Left lung (tissue), 10 donors: ENCODE data around the gene ROBO1. TPM values are rescaled to one million over a fixed set of nuclear protein-coding genes. Genes with fewer than 3 reads are reported as not detected.

ENCODE experiments used
- ATAC-seq: fragments of 200-7000 bp; cut with Tn5 transposase; one replicate; pipeline ENCODE4 v1.9.1; 2020; ENCODE audit warnings: moderate library complexity
- DNase-seq, 4 donors: peaks; one replicate each; pipeline ENCODE4 v3.0.0-alpha.2; 2013 to 2020
- H3K27ac ChIP-seq, 2 donors: fragments of 200-600 bp; sonication (generic) in 1 of 2; one replicate each; pipeline versions ENCODE4 v1.5.0 to v1.8.0; 2020 to 2021
- H3K27me3 ChIP-seq, 2 donors: fragments of 200-600 bp; sonication (generic) in 1 of 2; one replicate each; pipeline versions ENCODE4 v1.5.0 to v1.8.0; 2020 to 2021
- H3K36me3 ChIP-seq, 2 donors: fragments of 200-600 bp; sonication (generic) in 1 of 2; one replicate each; pipeline versions ENCODE4 v1.5.0 to v1.8.0; 2020 to 2021
- H3K4me1 ChIP-seq, 2 donors: fragments of 200-600 bp; one replicate each; pipeline ENCODE4 v1.8.0; 2021
- H3K4me3 ChIP-seq, 2 donors: fragments of 200-600 bp; sonication (generic) in 1 of 2; one replicate each; pipeline versions ENCODE4 v1.5.0 to v1.8.0; 2020 to 2021; ENCODE audit warnings: mild to moderate bottlenecking in 1 of 2
- H3K9me3 ChIP-seq, 2 donors: fragments of 200-600 bp; sonication (generic) in 1 of 2; one replicate each; pipeline versions ENCODE4 v1.5.0 to v1.8.0; 2020 to 2021
- intact Hi-C, 2 donors: fragments of 100-400 bp; cut with DNase I; formaldehyde crosslinking; loops; one replicate each; pipeline versions ENCODE4 v1.11.2 to v1.14.2; 2022
- microRNA-seq, 2 donors: library from miRNA; unstranded; fragments of <30 nt; microRNA quantifications; one replicate each; pipeline ENCODE4, GENCODE V29; 2019
- polyA plus RNA-seq, 6 donors: library from polyadenylated mRNA; unstranded; fragments of 120-200 nt; gene quantifications; one replicate each; pipeline ENCODE4 v1.2.1, GENCODE V29; 2013; ENCODE audit not compliant: insufficient read length in 6 of 6
- total RNA-seq, 2 donors: library from RNA; stranded (reverse); fragmentation: NEBNext Ultra II Directional; extraction: Animal tissue kit (Norgen Biotek cat#: 25700); gene quantifications; one replicate each; pipeline ENCODE4 v1.2.1, GENCODE V29; 2021
- TF ChIP-seq, protein P1 (sequence below), 2 donors: fragments of 200-600 bp; sonication (generic) in 1 of 2; IDR thresholded peaks; one replicate each; pipeline versions ENCODE4 v1.5.0 to v1.8.0; 2021; ENCODE audit warnings: antibody characterized with exemption in 2 of 2
- donor health status: DM: no; HTN: yes; CAD: no.
- donor health status: DM: no; HTN: no; CAD: no.

ROBO1 gene
- total and polyA plus RNA-seq, 8 donors, result 20.3 to 134 (median 102) TPM

DNA sequence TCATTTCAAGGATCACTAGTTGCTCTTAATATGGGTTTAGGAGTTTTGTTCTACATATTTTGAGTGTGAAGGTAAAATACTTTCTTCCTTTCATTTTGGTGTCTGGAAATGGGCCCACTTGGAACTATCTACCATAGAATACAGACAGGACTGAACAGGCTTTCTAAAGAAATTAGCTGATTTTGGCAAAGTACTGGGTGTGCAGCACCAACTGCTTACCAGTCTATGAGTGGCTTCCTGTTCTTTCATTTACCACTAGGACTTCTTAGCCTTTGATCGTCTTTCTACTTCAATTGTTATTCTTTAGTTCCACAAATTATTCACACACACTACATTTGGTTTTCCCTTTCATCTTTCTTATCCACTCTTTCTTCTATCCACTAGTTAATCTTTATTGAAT lies 1196.3 kb downstream of the ROBO1 start:
- Histone ChIP-seq H3K36me3 (no peaks in the 10 kb centered on the region), H3K9me3 (peaks cover 0 to 6% of the 10 kb centered on the region in 2 donors), H3K27ac (no peak overlapping the region), H3K4me1 (no peaks in the 10 kb centered on the region), H3K27me3 (no peaks in the 10 kb centered on the region), H3K4me3 (no peak overlapping the region)
- TF ChIP-seq, protein P1, sequence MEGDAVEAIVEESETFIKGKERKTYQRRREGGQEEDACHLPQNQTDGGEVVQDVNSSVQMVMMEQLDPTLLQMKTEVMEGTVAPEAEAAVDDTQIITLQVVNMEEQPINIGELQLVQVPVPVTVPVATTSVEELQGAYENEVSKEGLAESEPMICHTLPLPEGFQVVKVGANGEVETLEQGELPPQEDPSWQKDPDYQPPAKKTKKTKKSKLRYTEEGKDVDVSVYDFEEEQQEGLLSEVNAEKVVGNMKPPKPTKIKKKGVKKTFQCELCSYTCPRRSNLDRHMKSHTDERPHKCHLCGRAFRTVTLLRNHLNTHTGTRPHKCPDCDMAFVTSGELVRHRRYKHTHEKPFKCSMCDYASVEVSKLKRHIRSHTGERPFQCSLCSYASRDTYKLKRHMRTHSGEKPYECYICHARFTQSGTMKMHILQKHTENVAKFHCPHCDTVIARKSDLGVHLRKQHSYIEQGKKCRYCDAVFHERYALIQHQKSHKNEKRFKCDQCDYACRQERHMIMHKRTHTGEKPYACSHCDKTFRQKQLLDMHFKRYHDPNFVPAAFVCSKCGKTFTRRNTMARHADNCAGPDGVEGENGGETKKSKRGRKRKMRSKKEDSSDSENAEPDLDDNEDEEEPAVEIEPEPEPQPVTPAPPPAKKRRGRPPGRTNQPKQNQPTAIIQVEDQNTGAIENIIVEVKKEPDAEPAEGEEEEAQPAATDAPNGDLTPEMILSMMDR (IDR thresholded peaks at IDR 0.05), result no peak
- no peak for ATAC-seq
- intact Hi-C loops, result no loop called here
- DNase-seq, result no peak

DNA sequence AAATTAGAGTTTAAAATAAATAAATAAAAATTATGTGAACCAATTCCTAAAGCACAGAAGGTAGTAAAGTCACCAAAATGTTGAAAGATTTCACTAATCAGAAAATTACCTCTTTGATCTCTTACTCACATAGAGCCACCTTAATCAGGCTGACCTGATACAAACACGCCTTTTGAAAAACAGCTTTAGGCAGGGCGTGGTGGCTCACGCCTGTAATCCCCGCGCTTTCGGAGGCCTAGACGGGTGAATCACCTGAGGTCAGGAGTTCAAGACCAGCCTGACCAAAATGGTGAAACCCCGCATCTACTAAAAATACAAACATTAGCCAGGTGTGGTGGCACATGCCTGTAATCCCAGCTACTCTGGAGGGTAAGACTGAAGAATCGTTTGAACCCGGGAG lies 1197.3 kb downstream of the ROBO1 start:
- Histone ChIP-seq H3K36me3 (no peaks in the 10 kb centered on the region), H3K4me3 (no peak overlapping the region), H3K27ac (no peak overlapping the region), H3K4me1 (no peaks in the 10 kb centered on the region), H3K27me3 (no peaks in the 10 kb centered on the region), H3K9me3 (peaks cover 0 to 11% of the 10 kb centered on the region in 2 donors)
- intact Hi-C loops, result no loop called here
- DNase-seq (no peak), ATAC-seq (no peak)
- TF ChIP-seq, protein P1 (IDR thresholded peaks at IDR 0.05), result no peak

DNA sequence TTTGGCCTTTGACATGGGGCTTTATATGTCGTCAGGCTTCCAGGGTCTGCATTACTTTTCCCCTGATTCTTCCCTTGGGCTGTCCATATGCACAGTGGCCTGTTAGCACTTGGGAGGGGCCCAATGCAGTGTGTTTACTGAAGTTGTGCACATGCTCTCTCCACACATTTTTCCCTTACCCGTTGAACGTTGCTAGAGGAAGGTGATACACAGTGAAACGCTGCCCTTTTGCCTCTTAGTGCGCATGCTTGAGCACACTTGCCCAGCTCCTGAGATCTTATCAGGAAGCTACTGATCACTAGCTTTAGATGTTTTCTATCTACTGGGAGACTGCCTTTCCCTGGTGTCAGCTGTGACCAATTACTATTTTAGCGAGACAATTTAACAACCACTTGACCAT lies 1198.0 kb downstream of the ROBO1 start:
- Histone ChIP-seq H3K27me3 (no peaks in the 10 kb centered on the region), H3K36me3 (no peaks in the 10 kb centered on the region), H3K4me3 (no peak overlapping the region), H3K27ac (no peak overlapping the region), H3K9me3 (peaks cover 0 to 14% of the 10 kb centered on the region in 2 donors), H3K4me1 (no peaks in the 10 kb centered on the region)
- ATAC-seq, result no peak
- no peak for DNase-seq
- TF ChIP-seq, protein P1 (IDR thresholded peaks at IDR 0.05), result no peak
- intact Hi-C loops, result no loop called here

DNA sequence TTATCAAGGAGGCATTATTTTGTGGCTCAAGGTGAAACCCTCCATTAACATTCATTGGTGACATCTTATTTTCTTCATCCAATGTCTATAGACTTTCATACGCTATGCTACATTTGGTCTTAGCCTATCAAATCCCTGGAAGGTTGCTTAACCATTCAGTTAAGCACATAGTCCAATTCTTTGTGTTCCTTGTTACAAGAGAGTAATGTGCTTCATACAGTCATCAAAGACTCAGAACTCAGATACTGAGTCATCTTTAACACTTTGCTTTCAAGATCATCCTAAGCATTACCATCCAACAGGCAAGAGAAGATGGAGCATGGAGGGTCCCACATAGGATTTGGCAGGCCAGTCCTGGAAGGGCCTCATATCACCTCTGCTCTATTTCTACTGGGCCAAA lies 1202.1 kb downstream of the ROBO1 start:
- Histone ChIP-seq H3K27me3 (no peaks in the 10 kb centered on the region), H3K9me3 (peaks cover 0 to 24% of the 10 kb centered on the region in 2 donors), H3K27ac (no peak overlapping the region), H3K36me3 (no peaks in the 10 kb centered on the region), H3K4me3 (no peak overlapping the region), H3K4me1 (no peaks in the 10 kb centered on the region)
- TF ChIP-seq, protein P1 (IDR thresholded peaks at IDR 0.05), result no peak
- DNase-seq (no peak), ATAC-seq (no peak)
- intact Hi-C loops, result no loop called here

DNA sequence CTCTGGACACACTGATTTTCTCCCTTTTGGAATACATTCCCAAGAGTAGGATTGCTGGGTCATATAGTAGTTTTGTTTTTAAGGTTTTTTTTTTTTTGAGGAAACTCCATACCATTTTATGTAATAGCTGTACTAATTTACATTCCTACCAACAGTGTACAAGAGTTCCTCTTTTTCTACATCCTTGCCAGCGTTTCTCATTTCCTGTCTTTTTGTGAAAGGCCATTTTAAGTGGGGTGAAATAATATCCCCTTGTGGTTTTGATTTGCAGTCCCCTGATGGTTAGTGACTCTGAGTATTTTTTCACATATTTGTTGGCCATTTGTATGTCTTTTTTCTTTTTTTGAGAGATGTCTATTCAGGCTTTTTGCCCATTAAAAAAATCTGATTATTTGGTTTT lies 1205.5 kb downstream of the ROBO1 start:
- H3K27ac ChIP-seq, result no peak overlapping the region
- no peak overlapping the region for H3K4me3 ChIP-seq
- DNase-seq (no peak), ATAC-seq (no peak)
- intact Hi-C loops, result no loop called here
- no peaks in the 10 kb centered on the region for H3K27me3 ChIP-seq
- TF ChIP-seq, protein P1 (IDR thresholded peaks at IDR 0.05), result no peak
- H3K9me3 ChIP-seq, result peaks cover 0 to 24% of the 10 kb centered on the region in 2 donors
- no peaks in the 10 kb centered on the region for H3K4me1 ChIP-seq
- no peaks in the 10 kb centered on the region for H3K36me3 ChIP-seq

Small RNA genes within 50 kb of the gene (microRNA-seq; reads per million reads assigned to microRNA genes)
- 0 reads per million in 2 donors for gene MIR3923
